Stimulated activated CD8-positive, alpha-beta memory T cell treated with anti-CD3 and anti-CD28 coated beads, Interleukin-15, amount 100 ng/mL, for 4 hours (primary cell): ENCODE measurements around the gene GRK5.
"Not testable (repeated sequence)": the region's sequence is repeated elsewhere in the genome, so short reads cannot be mapped to it uniquely, and the experiment has no call there.

Experiments
- DNase-seq, 2 donors: peaks; one replicate each; pipeline ENCODE4 v3.0.0-alpha.2; 2020; ENCODE audit warnings: low read depth in 2 of 2

The GRK5 gene

DNA sequence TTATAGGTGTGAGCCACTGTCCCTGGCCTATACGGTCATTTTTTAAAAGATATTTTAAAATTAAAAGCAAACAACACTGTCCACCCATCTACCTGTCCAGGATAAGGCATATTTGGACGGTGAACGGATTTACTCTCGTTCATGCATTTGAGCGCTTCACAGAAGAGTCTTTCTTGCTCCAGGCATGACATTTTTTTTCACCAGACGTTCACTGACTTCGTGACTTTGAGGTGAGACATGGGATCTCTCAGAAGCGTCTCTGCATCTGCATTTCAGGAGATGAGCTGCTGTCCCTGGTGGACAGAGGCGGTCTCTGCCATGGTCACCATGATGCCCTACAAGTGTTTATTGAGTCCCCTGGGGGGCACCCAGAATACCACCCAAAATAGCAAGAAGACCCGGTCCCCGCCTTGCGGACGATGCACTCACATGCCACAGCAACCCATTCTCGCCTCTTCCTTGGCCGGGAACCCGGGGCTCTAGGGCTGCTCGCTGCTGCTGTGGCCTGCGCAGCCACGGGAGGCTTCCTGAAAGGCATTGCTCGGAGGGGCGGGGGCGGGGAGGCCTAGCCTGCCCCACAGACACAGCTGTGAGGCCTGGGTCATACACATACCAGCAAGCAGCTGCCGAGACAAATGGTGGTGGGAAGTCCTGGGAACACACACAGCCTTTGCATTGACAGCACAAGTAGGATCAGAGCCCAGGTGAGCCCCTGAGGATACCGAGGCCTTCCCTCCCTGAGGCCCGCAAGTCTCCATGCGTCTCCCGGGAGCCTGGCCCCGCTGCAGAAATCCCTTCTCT lies 250.8 kb downstream of the GRK5 start:
- DNase-seq, result no peak

GRCh38 chr10:119459681-119460340 lies 252.4 kb downstream of the GRK5 start:
- no peak for DNase-seq

- no peak for DNase-seq
Measured at GRCh38 chr10:119460369-119461195, 253.2 kb downstream of the GRK5 start.

- no peak for DNase-seq
Measured at GRCh38 chr10:119461380-119461779, 254.0 kb downstream of the GRK5 start.

- DNase-seq, result no peak
Measured at GRCh38 chr10:119461923-119462322, 254.6 kb downstream of the GRK5 start.

DNA sequence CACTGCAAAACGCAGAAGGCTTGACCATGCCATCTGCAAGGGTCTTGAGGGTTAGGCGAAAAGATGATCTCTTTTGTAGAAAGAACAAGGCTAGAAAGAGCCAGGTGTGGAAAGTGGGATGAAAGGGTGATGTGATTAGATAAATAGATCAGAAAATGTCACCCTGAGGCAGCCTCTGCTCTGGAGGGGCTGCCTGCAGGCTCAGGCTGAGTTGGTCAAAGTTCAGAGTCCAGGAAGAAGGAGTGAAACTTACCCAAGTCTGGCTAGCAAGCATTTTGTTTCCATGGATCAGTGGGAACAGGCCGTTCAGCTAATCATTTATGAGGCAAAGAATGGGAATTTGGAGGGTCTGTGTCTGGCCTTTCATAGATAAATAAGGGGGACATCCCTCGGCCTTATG lies 255.4 kb downstream of the GRK5 start:
- no peak for DNase-seq

DNA sequence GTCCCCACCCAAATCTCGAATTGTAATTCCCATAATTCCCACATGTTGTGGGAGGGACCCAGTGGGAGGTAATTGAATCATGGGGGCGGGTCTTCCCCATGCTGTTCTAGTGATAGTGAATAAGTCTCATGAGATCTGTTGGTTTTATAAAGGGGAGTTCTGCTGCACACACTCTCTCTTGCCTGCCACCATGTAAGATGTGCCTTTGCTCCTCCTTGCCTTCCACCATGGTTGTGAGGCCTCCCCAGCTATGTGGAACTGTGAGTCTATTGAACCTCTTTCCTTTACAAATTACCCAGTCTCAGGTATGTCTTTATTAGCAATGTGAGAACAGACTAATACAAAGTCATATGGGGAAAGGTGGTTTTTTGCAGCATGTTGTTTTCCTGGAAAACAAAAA lies 255.8 kb downstream of the GRK5 start:
- DNase-seq, result not testable (repeated sequence)

GRCh38 chr10:119465085-119465484 lies 257.7 kb downstream of the GRK5 start:
- no peak for DNase-seq

DNA sequence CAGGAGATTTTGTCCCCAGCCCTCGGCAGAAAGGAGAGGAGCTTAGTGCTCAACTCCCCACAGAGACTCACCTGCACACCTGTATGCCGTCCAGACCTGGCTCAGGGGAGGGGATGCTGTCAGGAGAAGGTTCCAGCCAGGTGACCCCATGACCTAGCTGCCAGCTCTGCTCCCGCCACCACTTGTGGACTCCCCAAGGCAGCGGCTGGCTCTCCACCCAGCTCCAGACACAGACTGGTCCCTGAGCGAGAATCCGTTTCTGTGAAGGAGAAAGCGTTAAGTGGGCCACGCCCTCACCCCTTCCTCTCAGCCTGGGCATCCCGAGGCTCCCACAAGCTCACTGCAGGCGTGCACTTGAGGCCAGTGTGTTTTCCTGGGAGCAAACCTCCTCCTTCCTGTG lies 258.7 kb downstream of the GRK5 start:
- no peak for DNase-seq

DNA sequence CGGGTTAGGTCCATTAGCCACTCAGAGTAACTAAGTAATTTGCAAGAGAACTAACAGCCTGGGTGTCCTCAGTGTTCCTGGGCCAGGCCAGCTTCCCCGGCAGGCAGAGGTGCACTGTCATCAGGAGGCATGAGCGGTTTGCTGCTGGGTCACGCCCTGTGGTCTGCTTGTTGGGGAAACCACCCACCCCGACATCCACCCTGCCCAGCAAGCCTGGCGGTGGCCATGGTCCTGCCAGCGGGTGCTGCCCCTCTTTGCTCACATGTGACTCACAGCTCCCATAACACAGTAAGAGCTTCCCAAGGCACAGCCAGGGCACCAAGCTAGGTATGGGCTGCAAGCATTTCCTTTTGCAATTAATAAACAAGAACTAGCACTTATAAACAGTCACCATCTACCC lies 259.3 kb downstream of the GRK5 start:
- no peak for DNase-seq

- DNase-seq, result no peak
Measured at GRCh38 chr10:119468542-119469324, 261.4 kb downstream of the GRK5 start.

DNA sequence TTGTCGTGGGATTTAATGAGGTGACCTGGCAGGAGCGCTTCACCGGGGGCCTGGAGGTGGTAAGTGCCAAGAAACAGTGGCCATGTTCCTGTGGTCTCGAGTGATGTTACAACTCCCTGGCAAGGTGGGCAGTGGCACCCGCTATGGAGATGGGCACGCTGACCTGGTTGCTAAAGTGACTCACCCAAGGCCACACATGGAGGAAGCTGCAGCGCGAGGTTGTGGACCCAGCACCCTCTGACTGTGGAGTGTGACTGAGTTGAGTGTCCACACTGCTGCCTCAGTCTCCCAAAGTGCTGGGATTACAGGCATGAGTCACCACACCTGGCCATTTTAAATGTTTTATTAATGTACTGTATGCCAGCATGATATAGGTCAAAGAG lies 261.9 kb downstream of the GRK5 start:
- DNase-seq, result no peak

DNA sequence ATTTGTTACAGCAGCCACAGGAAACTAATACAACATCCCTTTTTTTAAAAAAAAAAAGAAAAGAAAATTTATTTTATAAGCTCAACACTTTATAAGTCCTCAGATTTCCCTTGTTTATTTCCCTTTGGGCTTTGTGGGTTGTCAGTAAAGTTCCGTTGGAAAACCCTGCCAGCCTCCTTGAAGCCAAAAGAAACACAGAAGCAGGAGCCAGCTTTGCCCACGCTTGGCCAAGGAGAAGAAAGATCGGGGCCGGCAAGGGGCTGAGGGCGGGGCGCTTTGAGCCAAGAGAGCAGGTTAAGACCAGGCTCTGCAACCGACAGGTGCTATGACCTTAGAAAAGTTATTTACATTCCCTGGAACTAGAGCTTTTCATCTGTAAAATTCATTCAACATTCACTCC lies 262.5 kb downstream of the GRK5 start:
- no peak for DNase-seq

- DNase-seq, result no peak
Measured at GRCh38 chr10:119470920-119471702, 263.7 kb downstream of the GRK5 start.

DNA sequence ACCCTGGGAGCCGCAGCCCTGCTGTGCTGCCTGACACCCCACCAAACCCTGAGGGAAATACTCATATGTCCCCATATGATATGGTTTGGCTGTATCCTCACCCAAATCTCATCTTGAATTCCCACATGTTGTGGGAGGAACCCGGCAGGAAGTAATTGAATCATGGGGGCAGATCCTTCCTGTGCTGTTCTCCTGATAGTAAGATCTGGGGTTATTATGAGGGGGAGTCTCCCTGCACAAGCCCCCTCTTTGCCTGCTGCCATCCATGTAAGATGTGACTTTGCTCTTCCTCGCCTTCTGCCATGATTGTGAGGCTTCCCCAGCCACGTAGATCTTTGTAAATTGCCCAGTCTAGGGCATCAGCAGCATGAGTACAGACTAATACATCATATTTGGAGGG lies 266.4 kb downstream of the GRK5 start:
- no peak for DNase-seq

GRCh38 chr10:119474606-119475005 lies 267.2 kb downstream of the GRK5 start:
- DNase-seq, result no peak

GRCh38 chr10:119477444-119477843 lies 270.1 kb downstream of the GRK5 start:
- DNase-seq, result no peak

DNA sequence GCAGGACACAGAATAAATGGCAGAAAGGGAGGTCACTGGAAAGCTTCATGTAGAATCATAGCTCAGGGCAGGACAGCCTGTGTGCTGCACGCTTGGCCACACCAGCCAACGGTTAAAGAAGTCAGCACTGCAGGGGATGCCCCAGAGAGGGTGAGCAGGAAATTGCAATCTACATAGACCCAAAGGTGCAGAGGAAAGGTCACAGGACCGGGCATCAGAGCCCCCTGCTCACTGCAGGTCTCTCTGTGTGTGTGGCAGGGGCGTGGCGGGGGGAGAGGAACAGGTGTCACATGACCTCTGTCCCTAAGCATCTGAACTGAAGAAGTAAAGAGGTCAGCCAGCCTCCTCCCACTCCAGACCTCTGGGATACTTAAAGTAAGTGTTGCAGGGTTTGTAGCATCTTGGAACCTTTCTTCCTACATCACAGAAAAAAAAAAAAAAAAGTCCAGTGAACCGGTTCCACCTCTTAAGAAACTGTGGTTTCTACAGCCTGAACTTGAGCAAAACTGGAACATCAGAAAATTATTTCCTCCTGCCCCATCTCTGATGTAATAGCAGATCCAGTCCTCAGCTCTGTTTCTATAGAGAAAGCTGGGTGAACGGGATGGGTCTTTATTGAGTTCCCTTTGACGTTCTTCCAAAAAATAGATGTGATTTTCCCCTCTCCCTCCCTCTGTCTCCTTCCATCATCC lies 270.9 kb downstream of the GRK5 start:
- no peak for DNase-seq

GRCh38 chr10:119478811-119479341 lies 271.5 kb downstream of the GRK5 start:
- no peak for DNase-seq

GRCh38 chr10:119479532-119479931 lies 272.2 kb downstream of the GRK5 start:
- DNase-seq, result no peak
